Tibial nerve (tissue), 4 donors: Measurements from ENCODE around the gene RAB11FIP3.

Source experiments
- EP300 ChIP-seq, 2 donors: sonication (generic); formaldehyde crosslinking; IDR thresholded peaks; one replicate each; pipeline ENCODE4 v1.6.1; 2017; ENCODE audit warnings: antibody characterized with exemption in 2 of 2, mild to moderate bottlenecking in 1 of 2
- TF ChIP-seq, protein P1 (sequence below), 5 experiments: fragments of 200-600 bp in 3 of 5; fragments of 450-650 bp in 2 of 5; sonication (generic) in 3 of 5; IDR thresholded peaks; one replicate each; pipeline ENCODE4 v1.5.1; 2016 to 2019; ENCODE audit warnings: antibody characterized with exemption in 5 of 5, mild to moderate bottlenecking in 3 of 5, moderate library complexity in 2 of 5

DNA sequence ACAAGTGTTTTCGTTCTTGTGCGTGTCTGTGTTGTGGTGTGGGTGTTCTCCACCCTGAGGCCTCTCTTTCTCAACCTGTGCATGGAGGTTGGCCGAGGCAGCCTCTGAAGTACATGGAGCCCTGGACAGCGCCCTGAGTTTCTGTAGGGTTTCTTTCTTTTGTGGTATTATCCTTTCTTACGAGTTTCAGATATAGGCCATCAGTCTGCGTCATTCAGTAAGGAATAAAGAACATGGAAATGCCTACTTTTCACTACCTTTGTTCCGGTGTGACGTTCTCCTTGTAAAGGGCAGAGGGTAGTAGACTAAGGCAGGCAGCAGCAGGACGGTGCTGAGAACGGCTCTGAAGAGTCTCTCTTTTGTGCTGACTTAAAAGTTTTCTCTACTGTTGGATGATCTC is 18.6 kb downstream of the RAB11FIP3 start:
- TF ChIP-seq, protein P1, sequence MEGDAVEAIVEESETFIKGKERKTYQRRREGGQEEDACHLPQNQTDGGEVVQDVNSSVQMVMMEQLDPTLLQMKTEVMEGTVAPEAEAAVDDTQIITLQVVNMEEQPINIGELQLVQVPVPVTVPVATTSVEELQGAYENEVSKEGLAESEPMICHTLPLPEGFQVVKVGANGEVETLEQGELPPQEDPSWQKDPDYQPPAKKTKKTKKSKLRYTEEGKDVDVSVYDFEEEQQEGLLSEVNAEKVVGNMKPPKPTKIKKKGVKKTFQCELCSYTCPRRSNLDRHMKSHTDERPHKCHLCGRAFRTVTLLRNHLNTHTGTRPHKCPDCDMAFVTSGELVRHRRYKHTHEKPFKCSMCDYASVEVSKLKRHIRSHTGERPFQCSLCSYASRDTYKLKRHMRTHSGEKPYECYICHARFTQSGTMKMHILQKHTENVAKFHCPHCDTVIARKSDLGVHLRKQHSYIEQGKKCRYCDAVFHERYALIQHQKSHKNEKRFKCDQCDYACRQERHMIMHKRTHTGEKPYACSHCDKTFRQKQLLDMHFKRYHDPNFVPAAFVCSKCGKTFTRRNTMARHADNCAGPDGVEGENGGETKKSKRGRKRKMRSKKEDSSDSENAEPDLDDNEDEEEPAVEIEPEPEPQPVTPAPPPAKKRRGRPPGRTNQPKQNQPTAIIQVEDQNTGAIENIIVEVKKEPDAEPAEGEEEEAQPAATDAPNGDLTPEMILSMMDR (IDR thresholded peaks at IDR 0.05) = no peak
- no peak for TF ChIP-seq EP300 (IDR thresholded peaks at IDR 0.05)
